Right atrium auricular region (tissue), 2 donors: ENCODE measurements around the gene ASIC2. TPM values are rescaled to one million over a fixed set of nuclear protein-coding genes. Genes with fewer than 3 reads are reported as not detected.

Source experiments
- DNase-seq: peaks from one replicate; pipeline ENCODE4 v3.0.0-alpha.2; 2019; ENCODE audit warnings: low spot score
- H3K27ac ChIP-seq, 2 donors: fragments of 200-600 bp; sonication (generic); 1 replicate in 1 of 2; 2 replicates in 1 of 2; pipeline ENCODE4 v1.5.1; 2016 to 2019
- H3K27me3 ChIP-seq, 2 donors: fragments of 200-600 bp; sonication (generic); one replicate each; pipeline versions ENCODE4 v1.5.1 to v1.6.0; 2017 to 2019
- H3K36me3 ChIP-seq: fragments of 200-600 bp; sonication (generic); one replicate; pipeline ENCODE4 v1.5.1; 2016
- H3K4me1 ChIP-seq, 2 donors: fragments of 200-600 bp; sonication (generic); one replicate each; pipeline versions ENCODE4 v1.5.1 to v1.6.0; 2017 to 2019
- H3K4me3 ChIP-seq, 2 donors: fragments of 200-600 bp; sonication (generic); 1 replicate in 1 of 2; 2 replicates in 1 of 2; pipeline ENCODE4 v1.5.1; 2017 to 2019; ENCODE audit warnings: mild to moderate bottlenecking in 1 of 2, moderate library complexity in 1 of 2
- H3K9me3 ChIP-seq, 2 donors: fragments of 200-600 bp; sonication (generic); one replicate each; pipeline ENCODE4 v1.5.1; 2019
- total RNA-seq, 2 donors: library from RNA; depleted of rRNA; stranded (reverse); fragments of >200 nt; gene quantifications; one replicate each; pipeline ENCODE4 v1.1.0, GENCODE V29; 2016
- TF ChIP-seq, protein P1 (sequence below), 2 donors: fragments of 200-600 bp; sonication (generic); IDR thresholded peaks; one replicate each; pipeline ENCODE4 v1.5.1; 2019; ENCODE audit warnings: antibody characterized with exemption in 2 of 2

ASIC2 gene
- total RNA-seq, 2 donors from 2014 or later, result 0.75 TPM; not detected in 1

DNA sequence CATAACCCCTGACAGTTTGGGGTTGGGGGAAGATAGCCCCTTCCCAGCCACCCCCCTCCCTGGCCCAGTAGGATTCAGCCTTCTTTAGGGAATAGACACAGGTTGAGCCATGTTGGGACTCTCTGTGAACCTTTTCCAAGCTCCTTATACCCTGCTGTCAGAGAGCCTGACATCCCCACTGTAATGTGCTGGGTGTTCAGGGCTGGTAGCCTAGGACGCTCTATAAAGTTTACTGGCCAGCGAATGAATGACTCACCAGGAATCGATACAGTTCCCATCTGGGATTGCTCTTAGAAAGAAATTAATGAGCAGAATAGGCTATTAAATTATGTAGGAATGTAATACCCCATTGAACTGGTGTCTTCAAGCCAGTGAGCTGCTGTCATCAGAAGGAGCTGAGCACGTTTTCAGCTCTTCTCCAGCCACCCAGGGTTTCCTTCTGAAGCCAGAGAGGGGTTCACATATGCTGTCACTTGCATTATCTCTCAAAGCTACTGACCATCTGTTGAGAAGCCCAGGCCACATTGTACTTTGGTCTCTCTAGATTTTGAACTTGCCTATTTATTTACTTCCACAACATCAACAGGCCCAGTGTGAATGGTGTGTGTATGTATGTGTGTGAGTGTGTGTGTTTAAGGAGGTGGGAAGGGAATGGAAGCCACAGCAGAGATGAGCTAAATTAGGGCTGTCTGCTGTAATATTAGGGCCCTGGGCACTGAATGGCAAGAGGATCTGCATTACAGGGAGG lies 236.5 kb downstream of the ASIC2 start:
- H3K36me3 ChIP-seq, result no peaks in the 10 kb centered on the region
- H3K27me3 ChIP-seq, result no peaks in the 10 kb centered on the region
- H3K27ac ChIP-seq, result no peak overlapping the region
- H3K4me3 ChIP-seq, result no peak overlapping the region
- no peak for DNase-seq
- H3K4me1 ChIP-seq, result no peaks in the 10 kb centered on the region
- H3K9me3 ChIP-seq, result no peaks in the 10 kb centered on the region
- TF ChIP-seq, protein P1, sequence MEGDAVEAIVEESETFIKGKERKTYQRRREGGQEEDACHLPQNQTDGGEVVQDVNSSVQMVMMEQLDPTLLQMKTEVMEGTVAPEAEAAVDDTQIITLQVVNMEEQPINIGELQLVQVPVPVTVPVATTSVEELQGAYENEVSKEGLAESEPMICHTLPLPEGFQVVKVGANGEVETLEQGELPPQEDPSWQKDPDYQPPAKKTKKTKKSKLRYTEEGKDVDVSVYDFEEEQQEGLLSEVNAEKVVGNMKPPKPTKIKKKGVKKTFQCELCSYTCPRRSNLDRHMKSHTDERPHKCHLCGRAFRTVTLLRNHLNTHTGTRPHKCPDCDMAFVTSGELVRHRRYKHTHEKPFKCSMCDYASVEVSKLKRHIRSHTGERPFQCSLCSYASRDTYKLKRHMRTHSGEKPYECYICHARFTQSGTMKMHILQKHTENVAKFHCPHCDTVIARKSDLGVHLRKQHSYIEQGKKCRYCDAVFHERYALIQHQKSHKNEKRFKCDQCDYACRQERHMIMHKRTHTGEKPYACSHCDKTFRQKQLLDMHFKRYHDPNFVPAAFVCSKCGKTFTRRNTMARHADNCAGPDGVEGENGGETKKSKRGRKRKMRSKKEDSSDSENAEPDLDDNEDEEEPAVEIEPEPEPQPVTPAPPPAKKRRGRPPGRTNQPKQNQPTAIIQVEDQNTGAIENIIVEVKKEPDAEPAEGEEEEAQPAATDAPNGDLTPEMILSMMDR (IDR thresholded peaks at IDR 0.05), result no peak

DNA sequence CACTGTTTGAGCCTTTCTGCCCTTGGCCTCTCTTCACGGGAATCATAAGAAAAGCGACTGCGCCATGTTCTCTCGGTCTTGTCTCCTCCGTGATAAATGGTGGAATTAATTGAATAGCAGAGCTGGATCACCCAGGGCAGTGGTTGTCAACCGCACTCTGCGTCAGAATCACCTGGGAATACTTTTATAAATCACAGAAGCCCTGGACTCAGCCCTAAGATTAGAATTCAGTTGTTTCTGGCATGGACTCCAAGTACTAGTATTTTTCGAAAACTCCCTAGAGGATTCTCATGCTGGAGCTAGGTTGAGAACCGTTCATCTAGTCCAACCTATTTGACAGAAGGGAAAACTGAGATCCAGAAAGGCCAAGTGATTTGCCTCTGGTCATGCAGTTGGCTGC lies 237.3 kb downstream of the ASIC2 start:
- H3K4me3 ChIP-seq, result no peak overlapping the region
- no peaks in the 10 kb centered on the region for H3K27me3 ChIP-seq
- H3K27ac ChIP-seq, result no peak overlapping the region
- TF ChIP-seq, protein P1 (IDR thresholded peaks at IDR 0.05), result no peak
- no peaks in the 10 kb centered on the region for H3K9me3 ChIP-seq
- H3K4me1 ChIP-seq, result no peaks in the 10 kb centered on the region
- no peak for DNase-seq
- no peaks in the 10 kb centered on the region for H3K36me3 ChIP-seq

GRCh38 chr17:33055171-33055611 lies 237.9 kb downstream of the ASIC2 start:
- Histone ChIP-seq H3K4me1 (no peaks in the 10 kb centered on the region), H3K9me3 (no peaks in the 10 kb centered on the region), H3K27ac (no peak overlapping the region), H3K27me3 (no peaks in the 10 kb centered on the region), H3K36me3 (no peaks in the 10 kb centered on the region), H3K4me3 (no peak overlapping the region)
- peak; percentile 42 for DNase-seq
- TF ChIP-seq, protein P1 (IDR thresholded peaks at IDR 0.05), result no peak

GRCh38 chr17:33054412-33054811 lies 238.7 kb downstream of the ASIC2 start:
- Histone ChIP-seq H3K9me3 (no peaks in the 10 kb centered on the region), H3K4me1 (no peaks in the 10 kb centered on the region), H3K4me3 (no peak overlapping the region), H3K27ac (no peak overlapping the region), H3K36me3 (no peaks in the 10 kb centered on the region), H3K27me3 (no peaks in the 10 kb centered on the region)
- TF ChIP-seq, protein P1 (IDR thresholded peaks at IDR 0.05), result no peak
- no peak for DNase-seq

DNA sequence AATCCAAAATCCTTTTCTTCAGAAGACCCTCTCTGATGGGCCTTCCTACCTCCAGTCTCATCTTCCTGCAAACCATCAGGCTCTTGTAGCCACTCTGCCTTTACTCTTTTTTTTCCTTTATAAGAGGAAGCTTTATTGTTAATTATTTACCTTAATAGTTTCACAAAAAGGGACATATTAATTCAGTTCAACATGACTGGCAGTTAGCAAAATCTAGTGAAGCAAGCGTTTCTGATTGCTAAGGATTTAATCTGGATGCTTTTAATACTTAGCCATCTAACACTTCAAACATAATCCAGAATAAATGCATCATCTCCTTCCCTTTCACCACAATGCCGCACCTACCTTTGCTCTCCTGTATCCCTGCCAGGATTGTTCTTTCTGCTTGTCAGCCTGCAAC lies 239.4 kb downstream of the ASIC2 start:
- TF ChIP-seq, protein P1 (IDR thresholded peaks at IDR 0.05), result no peak
- H3K9me3 ChIP-seq, result no peaks in the 10 kb centered on the region
- H3K27me3 ChIP-seq, result no peaks in the 10 kb centered on the region
- H3K36me3 ChIP-seq, result no peaks in the 10 kb centered on the region
- no peak overlapping the region for H3K27ac ChIP-seq
- H3K4me3 ChIP-seq, result no peak overlapping the region
- no peaks in the 10 kb centered on the region for H3K4me1 ChIP-seq
- no peak for DNase-seq

- peak; percentile 44 for DNase-seq
- no peaks in the 10 kb centered on the region for H3K27me3 ChIP-seq
- TF ChIP-seq, protein P1 (IDR thresholded peaks at IDR 0.05), result no peak
These were observed 240.2 kb downstream of the ASIC2 start for GRCh38 chr17:33052856-33053255.

More at GRCh38 chr17:33052856-33053255, 240.2 kb downstream of the ASIC2 start:
- Histone ChIP-seq H3K4me3 (no peak overlapping the region), H3K36me3 (no peaks in the 10 kb centered on the region), H3K4me1 (no peaks in the 10 kb centered on the region), H3K9me3 (no peaks in the 10 kb centered on the region), H3K27ac (no peak overlapping the region)
